Cardiac muscle cell (in vitro differentiated cells and primary cell): ENCODE data around the gene NPC1. TPM values are rescaled to one million over a fixed set of nuclear protein-coding genes. Genes with fewer than 3 reads are reported as not detected.

Source experiments
- DNase-seq, 2 donors: peaks; one replicate each; pipeline versions ENCODE4 v3.0.0 to v3.0.0-alpha.2; 2010 to 2017; ENCODE audit warnings: low read depth in 1 of 2, low spot score in 1 of 2
- H3K27ac ChIP-seq: fragments of 200-600 bp; sonication (generic); 2 replicates; pipeline ENCODE4 v1.5.1; 2016
- H3K27me3 ChIP-seq: fragments of 200-600 bp; sonication (generic); 2 replicates; pipeline ENCODE4 v1.6.0; 2016; ENCODE audit warnings: control low read depth
- H3K36me3 ChIP-seq: fragments of 200-600 bp; sonication (generic); 2 replicates; pipeline ENCODE4 v1.5.1; 2016; ENCODE audit warnings: control low read depth
- H3K4me1 ChIP-seq: fragments of 200-600 bp; sonication (generic); 2 replicates; pipeline ENCODE4 v1.8.1; 2017; ENCODE audit warnings: low read depth, mild to moderate bottlenecking, mixed run types
- H3K4me3 ChIP-seq: fragments of 200-600 bp; sonication (generic); 2 replicates; pipeline ENCODE4 v1.5.1; 2016; ENCODE audit warnings: mild to moderate bottlenecking
- H3K9me3 ChIP-seq: fragments of 200-600 bp; sonication (generic); 2 replicates; pipeline ENCODE4 v1.5.1; 2017; ENCODE audit warnings: low read depth, mild to moderate bottlenecking, control low read depth
- polyA plus RNA-seq: library from polyadenylated mRNA; unstranded; fragments of >200 nt; fragmentation: Nextera tagmentation; extraction: Ambion mirVana; gene quantifications from 2 replicates; pipeline ENCODE4 v1.2.1, GENCODE V29; 2016
- total RNA-seq: library from RNA; depleted of rRNA; stranded (reverse); fragments of >200 nt; gene quantifications from 2 replicates; pipeline ENCODE4 v1.2.3, GENCODE V29; 2016
- TF ChIP-seq, protein P1 (sequence below): IDR thresholded peaks from 2 replicates; pipeline ENCODE4 v1.5.1; 2012; ENCODE audit warnings: low read depth, mild to moderate bottlenecking, low read length

Gene NPC1
- total and polyA plus RNA-seq, 2 experiments from 2014 or later = 14.1 to 25.9 TPM

DNA sequence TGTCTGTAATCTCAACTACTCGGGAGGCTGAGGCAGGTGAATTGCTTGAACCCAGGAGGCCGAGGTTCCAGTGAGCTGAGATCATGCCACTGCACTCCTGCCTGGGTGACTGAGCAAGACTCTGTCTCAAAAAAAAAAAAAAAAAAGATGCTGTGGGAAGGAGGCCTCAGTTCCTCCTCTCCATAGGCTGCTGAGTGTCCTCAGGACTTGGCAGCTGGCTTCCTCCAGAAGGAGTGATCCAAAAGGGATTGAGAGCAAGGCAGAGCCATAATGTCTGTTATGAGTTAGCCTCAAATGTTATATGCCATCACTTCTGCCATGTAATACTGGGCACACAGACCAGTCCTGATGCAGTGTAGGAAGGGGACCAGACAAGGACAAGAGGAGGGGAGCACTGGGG lies 6.6 kb upstream of the NPC1 start:
- Histone ChIP-seq H3K27me3 (no peaks in the 10 kb centered on the region), H3K36me3 (no peaks in the 10 kb centered on the region), H3K27ac (no peak overlapping the region), H3K4me1 (no peaks in the 10 kb centered on the region), H3K9me3 (no peaks in the 10 kb centered on the region), H3K4me3 (no peak overlapping the region)
- no peak for DNase-seq
- TF ChIP-seq, protein P1, sequence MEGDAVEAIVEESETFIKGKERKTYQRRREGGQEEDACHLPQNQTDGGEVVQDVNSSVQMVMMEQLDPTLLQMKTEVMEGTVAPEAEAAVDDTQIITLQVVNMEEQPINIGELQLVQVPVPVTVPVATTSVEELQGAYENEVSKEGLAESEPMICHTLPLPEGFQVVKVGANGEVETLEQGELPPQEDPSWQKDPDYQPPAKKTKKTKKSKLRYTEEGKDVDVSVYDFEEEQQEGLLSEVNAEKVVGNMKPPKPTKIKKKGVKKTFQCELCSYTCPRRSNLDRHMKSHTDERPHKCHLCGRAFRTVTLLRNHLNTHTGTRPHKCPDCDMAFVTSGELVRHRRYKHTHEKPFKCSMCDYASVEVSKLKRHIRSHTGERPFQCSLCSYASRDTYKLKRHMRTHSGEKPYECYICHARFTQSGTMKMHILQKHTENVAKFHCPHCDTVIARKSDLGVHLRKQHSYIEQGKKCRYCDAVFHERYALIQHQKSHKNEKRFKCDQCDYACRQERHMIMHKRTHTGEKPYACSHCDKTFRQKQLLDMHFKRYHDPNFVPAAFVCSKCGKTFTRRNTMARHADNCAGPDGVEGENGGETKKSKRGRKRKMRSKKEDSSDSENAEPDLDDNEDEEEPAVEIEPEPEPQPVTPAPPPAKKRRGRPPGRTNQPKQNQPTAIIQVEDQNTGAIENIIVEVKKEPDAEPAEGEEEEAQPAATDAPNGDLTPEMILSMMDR = no peak

DNA sequence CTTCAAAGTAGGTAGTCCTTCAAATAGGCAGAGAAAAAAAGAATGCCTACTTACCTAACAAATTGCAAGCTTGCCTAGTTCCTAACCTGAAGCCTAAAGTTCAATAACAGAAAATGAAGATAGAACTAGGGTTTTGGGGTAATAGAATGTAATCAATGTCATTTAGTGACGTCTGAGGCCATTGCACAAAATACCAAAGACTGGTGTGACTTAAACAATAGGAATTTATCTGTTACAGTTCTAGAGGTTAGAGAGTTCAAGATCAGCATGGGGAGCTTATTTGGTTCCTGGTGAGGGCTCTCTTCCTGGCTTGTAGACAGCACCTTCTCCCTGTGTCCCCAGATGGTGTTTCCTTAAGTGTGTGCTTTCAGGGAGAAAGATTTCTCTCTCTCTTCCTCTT lies 4.7 kb upstream of the NPC1 start:
- Histone ChIP-seq H3K27ac (no peak overlapping the region), H3K4me3 (no peak overlapping the region), H3K27me3 (no peaks in the 10 kb centered on the region), H3K36me3 (no peaks in the 10 kb centered on the region), H3K4me1 (no peaks in the 10 kb centered on the region), H3K9me3 (no peaks in the 10 kb centered on the region)
- peak in 1 of 2 donors; percentile 29 for DNase-seq
- TF ChIP-seq, protein P1 = no peak

DNA sequence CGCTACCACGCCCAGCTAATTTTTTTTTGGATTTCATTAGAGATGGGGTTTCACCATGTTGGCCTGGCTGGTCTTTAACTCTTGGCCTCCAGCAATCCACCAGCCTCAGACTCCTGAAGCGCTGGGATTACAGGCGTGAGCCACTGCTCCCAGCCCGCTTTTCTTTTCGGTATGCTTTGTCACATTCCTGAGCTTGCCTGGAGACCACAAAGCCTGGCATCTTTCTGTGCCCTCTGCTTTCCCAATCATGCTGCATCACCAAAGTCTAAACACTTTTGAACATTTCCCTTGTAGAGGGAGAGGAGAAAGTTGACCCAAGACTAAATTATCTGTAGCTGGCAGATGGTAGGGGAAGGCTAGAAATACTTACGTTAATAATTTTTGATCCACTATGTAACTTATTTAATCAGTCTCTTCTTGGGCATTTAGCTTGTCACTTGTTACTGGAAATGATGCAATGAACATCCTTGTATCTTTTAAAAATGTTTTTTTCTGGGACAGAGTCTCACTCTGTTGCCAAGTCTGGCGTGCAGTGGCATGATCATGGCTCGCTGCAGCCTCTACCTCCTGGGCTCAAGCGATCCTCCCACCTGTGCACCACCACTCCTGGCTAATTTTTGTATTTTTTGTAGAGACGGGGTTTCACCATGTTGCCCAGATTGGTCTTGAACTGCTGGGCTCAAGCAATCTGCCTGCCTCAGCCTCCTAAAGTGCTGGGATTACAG lies 2.7 kb upstream of the NPC1 start:
- H3K9me3 ChIP-seq = no peaks in the 10 kb centered on the region
- peak in 1 of 2 donors; percentile 31 for DNase-seq
- TF ChIP-seq, protein P1 = no peak
- H3K36me3 ChIP-seq = no peaks in the 10 kb centered on the region
- no peaks in the 10 kb centered on the region for H3K27me3 ChIP-seq
- no peak overlapping the region for H3K27ac ChIP-seq
- peaks cover 11% of the 10 kb centered on the region for H3K4me1 ChIP-seq
- no peak overlapping the region for H3K4me3 ChIP-seq

DNA sequence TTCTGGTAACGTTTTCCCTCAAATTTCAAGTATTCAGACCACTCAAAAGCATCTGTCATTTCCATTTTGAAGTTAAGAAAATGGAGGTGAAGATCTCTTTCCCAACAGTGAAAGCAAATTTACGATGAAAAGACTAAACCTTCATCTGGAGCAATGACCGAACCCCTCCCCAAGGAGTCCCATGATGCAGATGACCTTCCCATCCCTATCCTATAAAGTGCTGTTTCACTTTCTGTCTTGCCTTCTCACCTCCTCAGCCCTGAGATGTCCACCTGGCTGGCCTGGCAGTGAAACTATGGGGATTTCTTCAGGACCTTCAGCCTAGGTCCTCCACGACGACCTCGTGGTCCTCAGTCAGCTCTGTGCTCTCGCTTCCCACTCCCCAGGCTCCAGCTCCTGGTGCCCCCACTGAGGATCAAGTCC lies 925 bp upstream of the NPC1 start:
- DNase-seq = no peak
- no peaks in the 10 kb centered on the region for H3K36me3 ChIP-seq
- H3K4me3 ChIP-seq = peak overlapping the region; percentile 62
- no peaks in the 10 kb centered on the region for H3K27me3 ChIP-seq
- no peaks in the 10 kb centered on the region for H3K9me3 ChIP-seq
- TF ChIP-seq, protein P1 = no peak
- H3K27ac ChIP-seq = no peak overlapping the region
- H3K4me1 ChIP-seq = peaks cover 11% of the 10 kb centered on the region

DNA sequence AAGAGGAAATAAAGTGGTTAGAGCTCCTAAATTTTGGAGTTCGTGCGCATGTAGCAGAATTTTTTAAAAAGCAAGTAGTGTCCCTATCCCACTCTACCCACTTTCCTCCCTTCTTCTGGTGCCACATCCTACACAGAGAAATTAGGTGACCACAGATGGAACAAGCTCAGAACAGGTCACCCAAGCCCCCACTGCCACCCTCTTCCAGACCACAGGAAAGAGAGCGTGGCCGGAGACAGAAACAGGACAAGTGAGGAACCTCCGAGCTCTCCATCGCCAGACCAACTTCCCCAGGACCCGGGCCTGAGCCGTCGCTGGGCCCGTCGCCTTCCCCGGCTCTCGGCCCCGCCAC lies 433 bp downstream of the NPC1 start:
- Histone ChIP-seq H3K4me1 (peaks cover 11% of the 10 kb centered on the region), H3K27ac (peak overlapping the region; percentile 97), H3K36me3 (no peaks in the 10 kb centered on the region), H3K9me3 (no peaks in the 10 kb centered on the region), H3K27me3 (no peaks in the 10 kb centered on the region), H3K4me3 (peak overlapping the region; percentile 62)
- no peak for DNase-seq
- TF ChIP-seq, protein P1 = no peak
